H9 (cell line): Measurements from ENCODE around the gene PRR5L. TPM values are rescaled to one million over a fixed set of nuclear protein-coding genes. Genes with fewer than 3 reads are reported as not detected.

Source experiments
- DNase-seq: peaks from one replicate; pipeline ENCODE4 v3.0.0-alpha.2; 2017
- H2AFZ ChIP-seq: one replicate; pipeline ENCODE4 v1.6.1; 2013; ENCODE audit warnings: mild to moderate bottlenecking, low read length, control low read depth, moderate library complexity
- H2AK5ac ChIP-seq: 2 replicates; pipeline ENCODE4 v1.6.1; 2013; ENCODE audit warnings: low read length, control low read depth, mixed read lengths; ENCODE audit not compliant: insufficient read length
- H2BK120ac ChIP-seq: one replicate; pipeline ENCODE4 v1.6.1; 2013; ENCODE audit warnings: low read depth, mild to moderate bottlenecking, low read length, control low read depth, inconsistent platforms; ENCODE audit not compliant: poor library complexity, severe bottlenecking
- H2BK12ac ChIP-seq: 2 replicates; pipeline ENCODE4 v1.6.1; 2013; ENCODE audit warnings: low read length, control low read depth, mixed read lengths, low read depth; ENCODE audit not compliant: insufficient read length
- H2BK15ac ChIP-seq: 2 replicates; pipeline ENCODE4 v1.6.1; 2013; ENCODE audit warnings: low read depth, low read length, control low read depth
- H2BK20ac ChIP-seq: one replicate; pipeline ENCODE4 v1.6.1; 2013; ENCODE audit warnings: low read depth, mild to moderate bottlenecking, low read length, control low read depth, inconsistent platforms; ENCODE audit not compliant: poor library complexity, severe bottlenecking
- H2BK5ac ChIP-seq: 2 replicates; pipeline ENCODE4 v1.6.1; 2013; ENCODE audit warnings: low read length, control low read depth, mixed read lengths; ENCODE audit not compliant: insufficient read length
- H3K14ac ChIP-seq: 2 replicates; pipeline ENCODE4 v1.6.1; 2013; ENCODE audit warnings: low read length, control low read depth; ENCODE audit not compliant: insufficient read depth
- H3K18ac ChIP-seq: 2 replicates; pipeline ENCODE4 v1.6.1; 2013; ENCODE audit warnings: low read depth, mild to moderate bottlenecking, mixed read lengths, low read length, control low read depth; ENCODE audit not compliant: insufficient read length
- H3K23ac ChIP-seq: 2 replicates; pipeline ENCODE4 v1.6.1; 2013; ENCODE audit warnings: low read length, control low read depth, mixed read lengths, low read depth; ENCODE audit not compliant: insufficient read length
- H3K23me2 ChIP-seq: 2 replicates; pipeline ENCODE4 v1.6.1; 2013; ENCODE audit warnings: low read depth, mild to moderate bottlenecking, mixed read lengths, low read length, control low read depth; ENCODE audit not compliant: insufficient read length, poor library complexity, severe bottlenecking
- H3K27ac ChIP-seq: 2 replicates; pipeline ENCODE4 v1.5.1; 2013; ENCODE audit warnings: low read length, control low read depth, mixed read lengths, low read depth; ENCODE audit not compliant: insufficient read length
- H3K27me3 ChIP-seq: 2 replicates; pipeline ENCODE4 v1.6.1; 2013; ENCODE audit warnings: low read length, control low read depth, inconsistent platforms; ENCODE audit not compliant: insufficient read depth
- H3K4ac ChIP-seq: 2 replicates; pipeline ENCODE4 v1.6.1; 2013; ENCODE audit warnings: low read depth, mild to moderate bottlenecking, control low read depth, inconsistent platforms, low read length, moderate library complexity
- H3K4me1 ChIP-seq: 2 replicates; pipeline ENCODE4 v1.6.1; 2013; ENCODE audit warnings: low read length, control low read depth, inconsistent platforms; ENCODE audit not compliant: insufficient read depth
- H3K4me2 ChIP-seq: 2 replicates; pipeline ENCODE4 v1.6.1; 2013; ENCODE audit warnings: low read length, control low read depth, mixed read lengths; ENCODE audit not compliant: insufficient read length, insufficient read depth
- H3K56ac ChIP-seq: 2 replicates; pipeline ENCODE4 v1.6.1; 2013; ENCODE audit warnings: low read depth, mild to moderate bottlenecking, mixed read lengths, low read length, control low read depth; ENCODE audit not compliant: insufficient read length
- H3K79me1 ChIP-seq: 2 replicates; pipeline ENCODE4 v1.6.1; 2013; ENCODE audit warnings: low read depth, mild to moderate bottlenecking, moderate library complexity, low read length, control low read depth, inconsistent platforms; ENCODE audit not compliant: insufficient read depth, poor library complexity, severe bottlenecking
- H3K79me2 ChIP-seq: 2 replicates; pipeline ENCODE4 v1.6.1; 2013; ENCODE audit warnings: low read length, control low read depth, inconsistent platforms; ENCODE audit not compliant: insufficient read depth
- H3K9ac ChIP-seq: 2 replicates; pipeline ENCODE4 v1.6.1; 2013; ENCODE audit warnings: low read length, control low read depth, mixed read lengths; ENCODE audit not compliant: insufficient read length; ENCODE audit errors: extremely low read depth
- H3K9me3 ChIP-seq: one replicate; pipeline ENCODE4 v1.6.1; 2013; ENCODE audit warnings: low read depth, low read length, inconsistent platforms; ENCODE audit not compliant: control insufficient read depth
- H3T11ph ChIP-seq: one replicate; pipeline ENCODE4 v1.6.1; 2013; ENCODE audit warnings: mild to moderate bottlenecking, low read length, control low read depth, inconsistent platforms
- H4K20me1 ChIP-seq: one replicate; pipeline ENCODE4 v1.6.1; 2013; ENCODE audit not compliant: control insufficient read depth, insufficient read length, insufficient read depth
- H4K5ac ChIP-seq: 2 replicates; pipeline ENCODE4 v1.6.1; 2013; ENCODE audit warnings: low read depth, mild to moderate bottlenecking, mixed read lengths, low read length, control low read depth; ENCODE audit not compliant: insufficient read length
- H4K8ac ChIP-seq: replicated peaks from 2 replicates; pipeline ENCODE4 v1.6.1; 2013; ENCODE audit warnings: low read length, control low read depth, mixed read lengths, low read depth; ENCODE audit not compliant: insufficient read length
- H4K91ac ChIP-seq: 2 replicates; pipeline ENCODE4 v1.6.1; 2013; ENCODE audit warnings: low read depth, mild to moderate bottlenecking, moderate library complexity, mixed read lengths, low read length, control low read depth; ENCODE audit not compliant: insufficient read length
- H3K27ac Mint-ChIP-seq, 3 experiments: 2 replicates in 2 of 3; 3 replicates in 1 of 3; pipeline ENCODE4 v1.8.0; 2020 to 2021; ENCODE audit warnings: mixed read lengths in 3 of 3, mild to moderate bottlenecking in 1 of 3, moderate library complexity in 1 of 3
- H3K27me3 Mint-ChIP-seq: 2 replicates; pipeline ENCODE4 v1.8.0; 2021; ENCODE audit warnings: low read depth, mild to moderate bottlenecking, moderate library complexity, mixed read lengths
- H3K36me3 Mint-ChIP-seq, 3 experiments: 2 replicates in 2 of 3; 3 replicates in 1 of 3; pipeline ENCODE4 v1.8.0; 2020 to 2021; ENCODE audit warnings: low read depth in 3 of 3, mixed read lengths in 3 of 3; ENCODE audit not compliant: insufficient read depth in 1 of 3
- H3K4me1 Mint-ChIP-seq, 2 experiments: 2 replicates each; pipeline ENCODE4 v1.8.0; 2020; ENCODE audit warnings: mixed read lengths in 2 of 2
- H3K4me3 Mint-ChIP-seq, 2 experiments: 2 replicates in 1 of 2; 3 replicates in 1 of 2; pipeline ENCODE4 v1.8.0; 2020 to 2021; ENCODE audit warnings: mild to moderate bottlenecking in 2 of 2, mixed read lengths in 2 of 2, moderate library complexity in 1 of 2
- H3K9me3 Mint-ChIP-seq, 2 experiments: 2 replicates in 1 of 2; 3 replicates in 1 of 2; pipeline ENCODE4 v1.8.0; 2020; ENCODE audit warnings: mild to moderate bottlenecking in 2 of 2, mixed read lengths in 2 of 2, moderate library complexity in 1 of 2
- CTCF ChIP-seq: fragments of 200-600 bp; sonication (generic); conservative IDR thresholded peaks from 3 replicates; pipeline ENCODE4 v1.8.0; 2021; ENCODE audit warnings: antibody characterized with exemption, mild to moderate bottlenecking
- WGBS: extraction: QIAGEN DNeasy Blood & Tissue Kit; methylation state at CpG from one replicate; pipeline ENCODE4 v1.1.7; 2013; ENCODE audit warnings: missing lambda C conversion rate, low lambda C conversion rate, mixed read lengths; ENCODE audit not compliant: insufficient read length; ENCODE audit errors: extremely low coverage; 5-methylcytosine and 5-hydroxymethylcytosine counted together
- total RNA-seq: library from RNA; stranded (reverse); gene quantifications from 2 replicates; pipeline ENCODE4 v1.2.1, GENCODE V29; 2021

PRR5L gene
- total RNA-seq, 1 experiment from 2014 or later = 5.6 TPM

- Histone ChIP-seq H3K9ac (no peak overlapping the region), H4K91ac (no peak overlapping the region), H3K56ac (no peak overlapping the region), H2BK20ac (no peak overlapping the region), H3K18ac (no peak overlapping the region), H4K20me1 (no peaks in the 10 kb centered on the region), H3K4me2 (no peak overlapping the region), H3K4me1 (no peaks in the 10 kb centered on the region), H2AFZ (no peak overlapping the region), H3K27me3 (no peaks in the 10 kb centered on the region), H2BK5ac (no peak overlapping the region), H2BK15ac (no peak overlapping the region), H3K79me2 (no peaks in the 10 kb centered on the region), H3T11ph (no peak overlapping the region), H3K9me3 (no peaks in the 10 kb centered on the region), H2AK5ac (no peak overlapping the region), H4K5ac (no peak overlapping the region), H3K23ac (no peak overlapping the region), H2BK12ac (no peak overlapping the region), H3K4ac (no peak overlapping the region), H3K14ac (no peak overlapping the region), H3K27ac (no peak overlapping the region), H3K23me2 (no peaks in the 10 kb centered on the region), H2BK120ac (no peak overlapping the region), H4K8ac (no peak overlapping the region), H3K79me1 (no peaks in the 10 kb centered on the region)
- WGBS = no CpG with 5 or more reads among the region's 13 CpGs
- no peak overlapping the region for H3K4me3 Mint-ChIP-seq
- no peaks in the 10 kb centered on the region for H3K27me3 Mint-ChIP-seq
- no peaks in the 10 kb centered on the region; a peak in 2 of 5 replicates for H3K9me3 Mint-ChIP-seq
- peaks cover 0 to 2% (median 1%) of the 10 kb centered on the region in 3 experiments; a peak in 4 of 7 replicates for H3K36me3 Mint-ChIP-seq
- no peak overlapping the region; a peak in 1 of 7 replicates for H3K27ac Mint-ChIP-seq
- no peak for DNase-seq
- no peaks in the 10 kb centered on the region for H3K4me1 Mint-ChIP-seq
- peak; percentile 39; the same call in 2 of the 3 replicates for TF ChIP-seq CTCF
Observed at GRCh38 chr11:36278531-36279282, 17.4 kb upstream of the PRR5L start.
